ENCODE measurements around the gene WFDC9.
A peak's percentile ranks its signal among the peaks of the same experiment; 100 is the strongest.
"Not testable (repeated sequence)": the region's sequence is repeated elsewhere in the genome, so short reads cannot be mapped to it uniquely, and the experiment has no call there.

WFDC9 gene

GRCh38 chr20:45589725-45590124, 41.4 kb downstream of the WFDC9 start:
- DNase-seq = no peak

GRCh38 chr20:45588800-45589199, 42.3 kb downstream of the WFDC9 start:
- peak; percentile 25 for DNase-seq

GRCh38 chr20:45585986-45586385, 45.1 kb downstream of the WFDC9 start:
- not testable (repeated sequence) for DNase-seq

- not testable (repeated sequence) for DNase-seq
Observed at GRCh38 chr20:45584294-45584693, 46.8 kb downstream of the WFDC9 start.

- DNase-seq = no peak
Observed at GRCh38 chr20:45583502-45583901, 47.6 kb downstream of the WFDC9 start.

- DNase-seq = no peak
Observed at GRCh38 chr20:45581702-45582101, 49.4 kb downstream of the WFDC9 start.

GRCh38 chr20:45579184-45579583, 51.9 kb downstream of the WFDC9 start, which contains the start of gene WFDC8:
WFDC8 (minus strand) TSS chr20:45579284; CDS start chr20:45579247, 37 bp downstream.
- DNase-seq = no peak

- no peak for DNase-seq
Observed at GRCh38 chr20:45578231-45578630, 52.9 kb downstream of the WFDC9 start.

- peak; percentile 8 for DNase-seq
Observed at GRCh38 chr20:45576995-45577394, 54.1 kb downstream of the WFDC9 start.

- no peak for DNase-seq
Observed at GRCh38 chr20:45575931-45576330, 55.2 kb downstream of the WFDC9 start.

GRCh38 chr20:45569650-45570049, 61.4 kb downstream of the WFDC9 start:
- not testable (repeated sequence) for DNase-seq

GRCh38 chr20:45564760-45565276, 66.3 kb downstream of the WFDC9 start:
- no peak for DNase-seq

Data from EL (cell line).